HG03066 (cell line): ENCODE measurements around the gene MPHOSPH6.
"Not testable (repeated sequence)": the region's sequence is repeated elsewhere in the genome, so short reads cannot be mapped to it uniquely, and the experiment has no call there.

Experiments used
- ATAC-seq: cut with Tn5 transposase; IDR thresholded peaks from one replicate; pipeline ENCODE4 v1.9.1; 2021; ENCODE audit warnings: low read depth; ENCODE audit not compliant: unreplicated experiment

MPHOSPH6 gene

GRCh38 chr16:82169861-82170845, at the start of gene MPHOSPH6:
Gene MPHOSPH6 (minus strand): TSS chr16:82170224. CDS start chr16:82170175, 49 bp downstream.
- peak; percentile 91 for ATAC-seq

GRCh38 chr16:82219298-82219697, 49.3 kb upstream of the MPHOSPH6 start:
- ATAC-seq, result no peak

- not testable (repeated sequence) for ATAC-seq
These were observed 39.3 kb upstream of the MPHOSPH6 start for GRCh38 chr16:82209314-82209713.

- no peak for ATAC-seq
These were observed 33.2 kb upstream of the MPHOSPH6 start for GRCh38 chr16:82203198-82203597.

- ATAC-seq, result no peak
These were observed 31.9 kb upstream of the MPHOSPH6 start for GRCh38 chr16:82201926-82202325.

GRCh38 chr16:82201351-82201750, 31.3 kb upstream of the MPHOSPH6 start:
- no peak for ATAC-seq

GRCh38 chr16:82199209-82199608, 29.2 kb upstream of the MPHOSPH6 start:
- no peak for ATAC-seq

GRCh38 chr16:82197540-82198240, 27.7 kb upstream of the MPHOSPH6 start:
- no peak for ATAC-seq

GRCh38 chr16:82195917-82196494, 26.0 kb upstream of the MPHOSPH6 start:
- no peak for ATAC-seq

- no peak for ATAC-seq
These were observed 24.1 kb upstream of the MPHOSPH6 start for GRCh38 chr16:82194086-82194485.

- no peak for ATAC-seq
These were observed 22.6 kb upstream of the MPHOSPH6 start for GRCh38 chr16:82192665-82193064.

- ATAC-seq, result no peak
These were observed 20.4 kb upstream of the MPHOSPH6 start for GRCh38 chr16:82190386-82190785.

GRCh38 chr16:82187829-82188228, 17.8 kb upstream of the MPHOSPH6 start:
- ATAC-seq, result no peak

GRCh38 chr16:82185012-82185411, 15.0 kb upstream of the MPHOSPH6 start:
- no peak for ATAC-seq

- ATAC-seq, result no peak
These were observed 14.2 kb upstream of the MPHOSPH6 start for GRCh38 chr16:82184213-82184612.

- no peak for ATAC-seq
These were observed 13.0 kb upstream of the MPHOSPH6 start for GRCh38 chr16:82183004-82183397.

- no peak for ATAC-seq
These were observed 12.4 kb upstream of the MPHOSPH6 start for GRCh38 chr16:82182266-82183003.

GRCh38 chr16:82181461-82182185, 11.6 kb upstream of the MPHOSPH6 start:
- ATAC-seq, result no peak

- ATAC-seq, result no peak
These were observed 8.3 kb upstream of the MPHOSPH6 start for GRCh38 chr16:82178352-82178751.

GRCh38 chr16:82177555-82177954, 7.5 kb upstream of the MPHOSPH6 start:
- no peak for ATAC-seq
